Endothelial cell of umbilical vein (primary cell): ENCODE results near the gene BMERB1.

Experiments
- EZH2 ChIP-seq: IDR thresholded peaks from 2 replicates; pipeline ENCODE4 v1.6.1; 2012; ENCODE audit warnings: borderline replicate concordance, low read depth, mild to moderate bottlenecking, moderate library complexity, low read length, inconsistent platforms; ENCODE audit not compliant: severe bottlenecking
- FOS ChIP-seq: IDR thresholded peaks from 2 replicates; pipeline ENCODE4 v1.6.1; 2011; ENCODE audit warnings: mild to moderate bottlenecking, low read length, moderate library complexity, borderline replicate concordance; ENCODE audit not compliant: insufficient read depth
- GATA2 ChIP-seq: IDR thresholded peaks from 2 replicates; pipeline ENCODE4 v1.7.0; 2011; ENCODE audit warnings: low read depth, mild to moderate bottlenecking, moderate library complexity, mixed read lengths, low read length; ENCODE audit not compliant: insufficient read length, insufficient read depth
- JUN ChIP-seq: IDR thresholded peaks from 2 replicates; pipeline ENCODE4 v1.6.1; 2011; ENCODE audit warnings: borderline replicate concordance, low read depth; ENCODE audit not compliant: insufficient read length, insufficient read depth
- MAX ChIP-seq: IDR thresholded peaks from 2 replicates; pipeline ENCODE4 v1.6.1; 2011; ENCODE audit not compliant: insufficient read depth, insufficient read length
- MYC ChIP-seq: IDR thresholded peaks from one replicate; pipeline ENCODE4 v1.6.1; 2011; ENCODE audit warnings: mild to moderate bottlenecking, low read depth, low read length
- POLR2A ChIP-seq: IDR thresholded peaks from 2 replicates; pipeline ENCODE4 v1.6.1; 2012; ENCODE audit warnings: low read depth, mild to moderate bottlenecking, control low read depth, low read length
- POLR2AphosphoS5 ChIP-seq: IDR thresholded peaks from 2 replicates; pipeline ENCODE4 v1.6.1; 2012; ENCODE audit warnings: low read depth, mild to moderate bottlenecking, control low read depth, low read length, moderate library complexity; ENCODE audit not compliant: insufficient read depth
- TF ChIP-seq, protein P1 (sequence below), 2 donors: IDR thresholded peaks; 1 replicate in 1 of 2; 2 replicates in 1 of 2; pipeline ENCODE4 v1.5.1; 2011; ENCODE audit warnings: low read length in 2 of 2, mild to moderate bottlenecking in 2 of 2, moderate library complexity in 2 of 2, control low read depth in 1 of 2, inconsistent platforms in 1 of 2, low read depth in 1 of 2; ENCODE audit not compliant: insufficient read depth in 1 of 2; ENCODE audit errors: extremely low read depth in 1 of 2

DNA sequence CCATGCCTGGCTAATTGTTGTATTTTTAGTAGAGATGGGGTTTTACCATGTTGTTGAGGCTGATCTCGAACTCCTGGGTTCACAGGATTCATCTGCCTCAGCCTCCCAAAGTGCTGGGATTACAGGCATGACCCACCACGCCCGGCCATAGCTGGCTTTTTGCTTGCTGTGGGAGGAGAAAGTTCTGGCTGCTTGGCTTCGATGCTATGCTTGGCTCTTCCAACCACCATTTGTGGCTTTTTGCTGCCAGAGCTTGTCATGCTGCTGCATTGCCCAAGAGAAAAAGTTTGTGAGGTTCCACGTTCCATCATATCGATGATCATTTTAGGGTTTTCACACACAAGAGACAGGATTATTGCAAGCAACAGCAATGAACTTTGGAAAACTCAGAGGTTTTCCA is 16.2 kb downstream of the BMERB1 start:
- TF ChIP-seq MAX (no peak), POLR2AphosphoS5 (no peak), POLR2A (no peak), JUN (no peak), EZH2 (no peak), GATA2 (no peak), MYC (no peak), FOS (no peak)
- TF ChIP-seq, protein P1, sequence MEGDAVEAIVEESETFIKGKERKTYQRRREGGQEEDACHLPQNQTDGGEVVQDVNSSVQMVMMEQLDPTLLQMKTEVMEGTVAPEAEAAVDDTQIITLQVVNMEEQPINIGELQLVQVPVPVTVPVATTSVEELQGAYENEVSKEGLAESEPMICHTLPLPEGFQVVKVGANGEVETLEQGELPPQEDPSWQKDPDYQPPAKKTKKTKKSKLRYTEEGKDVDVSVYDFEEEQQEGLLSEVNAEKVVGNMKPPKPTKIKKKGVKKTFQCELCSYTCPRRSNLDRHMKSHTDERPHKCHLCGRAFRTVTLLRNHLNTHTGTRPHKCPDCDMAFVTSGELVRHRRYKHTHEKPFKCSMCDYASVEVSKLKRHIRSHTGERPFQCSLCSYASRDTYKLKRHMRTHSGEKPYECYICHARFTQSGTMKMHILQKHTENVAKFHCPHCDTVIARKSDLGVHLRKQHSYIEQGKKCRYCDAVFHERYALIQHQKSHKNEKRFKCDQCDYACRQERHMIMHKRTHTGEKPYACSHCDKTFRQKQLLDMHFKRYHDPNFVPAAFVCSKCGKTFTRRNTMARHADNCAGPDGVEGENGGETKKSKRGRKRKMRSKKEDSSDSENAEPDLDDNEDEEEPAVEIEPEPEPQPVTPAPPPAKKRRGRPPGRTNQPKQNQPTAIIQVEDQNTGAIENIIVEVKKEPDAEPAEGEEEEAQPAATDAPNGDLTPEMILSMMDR (IDR thresholded peaks at IDR 0.05; ENCODE audit: extremely low read depth in 1 of 2, insufficient read depth in 1 of 2, low read depth in 1 of 2, low read length in 2 of 2) = no peak
